ENCODE results near the gene FER1L5.
"Not testable (repeated sequence)": the region's sequence is repeated elsewhere in the genome, so short reads cannot be mapped to it uniquely, and the experiment has no call there.

DNA sequence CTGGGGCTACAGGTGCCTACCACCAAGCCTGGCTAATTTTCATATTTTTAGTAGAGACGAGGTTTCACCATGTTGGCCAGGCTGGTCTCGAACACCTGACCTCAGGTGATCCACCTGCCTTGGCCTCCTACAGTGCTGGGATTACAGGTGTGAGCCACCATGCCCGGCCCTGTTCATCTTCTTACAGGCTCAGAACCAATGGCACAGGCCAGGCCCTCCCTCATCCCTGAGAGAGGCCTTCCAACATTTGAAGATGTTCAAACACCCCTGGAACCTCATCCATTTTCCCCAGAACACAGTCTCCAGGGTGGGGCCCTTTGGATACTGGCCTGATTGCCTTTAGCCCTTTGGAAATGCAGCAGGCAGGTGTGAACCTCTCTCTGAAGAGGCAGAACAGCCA, 23.2 kb downstream of the FER1L5 start:
- TF ChIP-seq, protein P1, sequence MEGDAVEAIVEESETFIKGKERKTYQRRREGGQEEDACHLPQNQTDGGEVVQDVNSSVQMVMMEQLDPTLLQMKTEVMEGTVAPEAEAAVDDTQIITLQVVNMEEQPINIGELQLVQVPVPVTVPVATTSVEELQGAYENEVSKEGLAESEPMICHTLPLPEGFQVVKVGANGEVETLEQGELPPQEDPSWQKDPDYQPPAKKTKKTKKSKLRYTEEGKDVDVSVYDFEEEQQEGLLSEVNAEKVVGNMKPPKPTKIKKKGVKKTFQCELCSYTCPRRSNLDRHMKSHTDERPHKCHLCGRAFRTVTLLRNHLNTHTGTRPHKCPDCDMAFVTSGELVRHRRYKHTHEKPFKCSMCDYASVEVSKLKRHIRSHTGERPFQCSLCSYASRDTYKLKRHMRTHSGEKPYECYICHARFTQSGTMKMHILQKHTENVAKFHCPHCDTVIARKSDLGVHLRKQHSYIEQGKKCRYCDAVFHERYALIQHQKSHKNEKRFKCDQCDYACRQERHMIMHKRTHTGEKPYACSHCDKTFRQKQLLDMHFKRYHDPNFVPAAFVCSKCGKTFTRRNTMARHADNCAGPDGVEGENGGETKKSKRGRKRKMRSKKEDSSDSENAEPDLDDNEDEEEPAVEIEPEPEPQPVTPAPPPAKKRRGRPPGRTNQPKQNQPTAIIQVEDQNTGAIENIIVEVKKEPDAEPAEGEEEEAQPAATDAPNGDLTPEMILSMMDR (IDR thresholded peaks at IDR 0.05): not testable (repeated sequence)
- TF ChIP-seq POLR2A (IDR thresholded peaks at IDR 0.05): not testable (repeated sequence)

Data from body of pancreas (tissue), 4 donors.